H9 (cell line): ENCODE results near the gene OARD1. TPM values are rescaled to one million over a fixed set of nuclear protein-coding genes. Genes with fewer than 3 reads are reported as not detected.

Experiments used
- DNase-seq: peaks from one replicate; pipeline ENCODE4 v3.0.0-alpha.2; 2017
- H2AFZ ChIP-seq: one replicate; pipeline ENCODE4 v1.6.1; 2013; ENCODE audit warnings: mild to moderate bottlenecking, low read length, control low read depth, moderate library complexity
- H2AK5ac ChIP-seq: 2 replicates; pipeline ENCODE4 v1.6.1; 2013; ENCODE audit warnings: low read length, control low read depth, mixed read lengths; ENCODE audit not compliant: insufficient read length
- H2BK120ac ChIP-seq: one replicate; pipeline ENCODE4 v1.6.1; 2013; ENCODE audit warnings: low read depth, mild to moderate bottlenecking, low read length, control low read depth, inconsistent platforms; ENCODE audit not compliant: poor library complexity, severe bottlenecking
- H2BK12ac ChIP-seq: 2 replicates; pipeline ENCODE4 v1.6.1; 2013; ENCODE audit warnings: low read length, control low read depth, mixed read lengths, low read depth; ENCODE audit not compliant: insufficient read length
- H2BK15ac ChIP-seq: 2 replicates; pipeline ENCODE4 v1.6.1; 2013; ENCODE audit warnings: low read depth, low read length, control low read depth
- H2BK20ac ChIP-seq: one replicate; pipeline ENCODE4 v1.6.1; 2013; ENCODE audit warnings: low read depth, mild to moderate bottlenecking, low read length, control low read depth, inconsistent platforms; ENCODE audit not compliant: poor library complexity, severe bottlenecking
- H2BK5ac ChIP-seq: 2 replicates; pipeline ENCODE4 v1.6.1; 2013; ENCODE audit warnings: low read length, control low read depth, mixed read lengths; ENCODE audit not compliant: insufficient read length
- H3K14ac ChIP-seq: 2 replicates; pipeline ENCODE4 v1.6.1; 2013; ENCODE audit warnings: low read length, control low read depth; ENCODE audit not compliant: insufficient read depth
- H3K18ac ChIP-seq: 2 replicates; pipeline ENCODE4 v1.6.1; 2013; ENCODE audit warnings: low read depth, mild to moderate bottlenecking, mixed read lengths, low read length, control low read depth; ENCODE audit not compliant: insufficient read length
- H3K23ac ChIP-seq: 2 replicates; pipeline ENCODE4 v1.6.1; 2013; ENCODE audit warnings: low read length, control low read depth, mixed read lengths, low read depth; ENCODE audit not compliant: insufficient read length
- H3K23me2 ChIP-seq: 2 replicates; pipeline ENCODE4 v1.6.1; 2013; ENCODE audit warnings: low read depth, mild to moderate bottlenecking, mixed read lengths, low read length, control low read depth; ENCODE audit not compliant: insufficient read length, poor library complexity, severe bottlenecking
- H3K27ac ChIP-seq: 2 replicates; pipeline ENCODE4 v1.5.1; 2013; ENCODE audit warnings: low read length, control low read depth, mixed read lengths, low read depth; ENCODE audit not compliant: insufficient read length
- H3K27me3 ChIP-seq: 2 replicates; pipeline ENCODE4 v1.6.1; 2013; ENCODE audit warnings: low read length, control low read depth, inconsistent platforms; ENCODE audit not compliant: insufficient read depth
- H3K4ac ChIP-seq: 2 replicates; pipeline ENCODE4 v1.6.1; 2013; ENCODE audit warnings: low read depth, mild to moderate bottlenecking, control low read depth, inconsistent platforms, low read length, moderate library complexity
- H3K4me1 ChIP-seq: 2 replicates; pipeline ENCODE4 v1.6.1; 2013; ENCODE audit warnings: low read length, control low read depth, inconsistent platforms; ENCODE audit not compliant: insufficient read depth
- H3K4me2 ChIP-seq: 2 replicates; pipeline ENCODE4 v1.6.1; 2013; ENCODE audit warnings: low read length, control low read depth, mixed read lengths; ENCODE audit not compliant: insufficient read length, insufficient read depth
- H3K56ac ChIP-seq: 2 replicates; pipeline ENCODE4 v1.6.1; 2013; ENCODE audit warnings: low read depth, mild to moderate bottlenecking, mixed read lengths, low read length, control low read depth; ENCODE audit not compliant: insufficient read length
- H3K79me1 ChIP-seq: 2 replicates; pipeline ENCODE4 v1.6.1; 2013; ENCODE audit warnings: low read depth, mild to moderate bottlenecking, moderate library complexity, low read length, control low read depth, inconsistent platforms; ENCODE audit not compliant: insufficient read depth, poor library complexity, severe bottlenecking
- H3K79me2 ChIP-seq: 2 replicates; pipeline ENCODE4 v1.6.1; 2013; ENCODE audit warnings: low read length, control low read depth, inconsistent platforms; ENCODE audit not compliant: insufficient read depth
- H3K9ac ChIP-seq: 2 replicates; pipeline ENCODE4 v1.6.1; 2013; ENCODE audit warnings: low read length, control low read depth, mixed read lengths; ENCODE audit not compliant: insufficient read length; ENCODE audit errors: extremely low read depth
- H3K9me3 ChIP-seq: one replicate; pipeline ENCODE4 v1.6.1; 2013; ENCODE audit warnings: low read depth, low read length, inconsistent platforms; ENCODE audit not compliant: control insufficient read depth
- H3T11ph ChIP-seq: one replicate; pipeline ENCODE4 v1.6.1; 2013; ENCODE audit warnings: mild to moderate bottlenecking, low read length, control low read depth, inconsistent platforms
- H4K20me1 ChIP-seq: one replicate; pipeline ENCODE4 v1.6.1; 2013; ENCODE audit not compliant: control insufficient read depth, insufficient read length, insufficient read depth
- H4K5ac ChIP-seq: 2 replicates; pipeline ENCODE4 v1.6.1; 2013; ENCODE audit warnings: low read depth, mild to moderate bottlenecking, mixed read lengths, low read length, control low read depth; ENCODE audit not compliant: insufficient read length
- H4K8ac ChIP-seq: replicated peaks from 2 replicates; pipeline ENCODE4 v1.6.1; 2013; ENCODE audit warnings: low read length, control low read depth, mixed read lengths, low read depth; ENCODE audit not compliant: insufficient read length
- H4K91ac ChIP-seq: 2 replicates; pipeline ENCODE4 v1.6.1; 2013; ENCODE audit warnings: low read depth, mild to moderate bottlenecking, moderate library complexity, mixed read lengths, low read length, control low read depth; ENCODE audit not compliant: insufficient read length
- H3K27ac Mint-ChIP-seq, 3 experiments: 2 replicates in 2 of 3; 3 replicates in 1 of 3; pipeline ENCODE4 v1.8.0; 2020 to 2021; ENCODE audit warnings: mixed read lengths in 3 of 3, mild to moderate bottlenecking in 1 of 3, moderate library complexity in 1 of 3
- H3K27me3 Mint-ChIP-seq: 2 replicates; pipeline ENCODE4 v1.8.0; 2021; ENCODE audit warnings: low read depth, mild to moderate bottlenecking, moderate library complexity, mixed read lengths
- H3K36me3 Mint-ChIP-seq, 3 experiments: 2 replicates in 2 of 3; 3 replicates in 1 of 3; pipeline ENCODE4 v1.8.0; 2020 to 2021; ENCODE audit warnings: low read depth in 3 of 3, mixed read lengths in 3 of 3; ENCODE audit not compliant: insufficient read depth in 1 of 3
- H3K4me1 Mint-ChIP-seq, 2 experiments: 2 replicates each; pipeline ENCODE4 v1.8.0; 2020; ENCODE audit warnings: mixed read lengths in 2 of 2
- H3K4me3 Mint-ChIP-seq, 2 experiments: 2 replicates in 1 of 2; 3 replicates in 1 of 2; pipeline ENCODE4 v1.8.0; 2020 to 2021; ENCODE audit warnings: mild to moderate bottlenecking in 2 of 2, mixed read lengths in 2 of 2, moderate library complexity in 1 of 2
- H3K9me3 Mint-ChIP-seq, 2 experiments: 2 replicates in 1 of 2; 3 replicates in 1 of 2; pipeline ENCODE4 v1.8.0; 2020; ENCODE audit warnings: mild to moderate bottlenecking in 2 of 2, mixed read lengths in 2 of 2, moderate library complexity in 1 of 2
- CTCF ChIP-seq: fragments of 200-600 bp; sonication (generic); conservative IDR thresholded peaks from 3 replicates; pipeline ENCODE4 v1.8.0; 2021; ENCODE audit warnings: antibody characterized with exemption, mild to moderate bottlenecking
- WGBS: extraction: QIAGEN DNeasy Blood & Tissue Kit; methylation state at CpG from one replicate; pipeline ENCODE4 v1.1.7; 2013; ENCODE audit warnings: missing lambda C conversion rate, low lambda C conversion rate, mixed read lengths; ENCODE audit not compliant: insufficient read length; ENCODE audit errors: extremely low coverage; 5-methylcytosine and 5-hydroxymethylcytosine counted together
- total RNA-seq: library from RNA; stranded (reverse); gene quantifications from 2 replicates; pipeline ENCODE4 v1.2.1, GENCODE V29; 2021

Gene OARD1
- total RNA-seq, 1 experiment from 2014 or later, result 36.6 TPM

GRCh38 chr6:41038205-41038604, 34.0 kb downstream of the OARD1 start:
- WGBS, result no CpG with 5 or more reads among the region's 3 CpGs
- no peaks in the 10 kb centered on the region for H3K36me3 Mint-ChIP-seq
- H3T11ph ChIP-seq, result no peak overlapping the region
- H4K20me1 ChIP-seq, result no peaks in the 10 kb centered on the region
- no peak overlapping the region for H3K27ac Mint-ChIP-seq
- no peaks in the 10 kb centered on the region for H3K27me3 ChIP-seq
- no peak overlapping the region for H2AFZ ChIP-seq
- no peaks in the 10 kb centered on the region; a peak in 1 of 5 replicates for H3K9me3 Mint-ChIP-seq
- no peak overlapping the region for H2BK15ac ChIP-seq
- no peak overlapping the region for H2BK20ac ChIP-seq
- no peak overlapping the region for H3K27ac ChIP-seq
- no peak for DNase-seq
- H4K91ac ChIP-seq, result no peak overlapping the region
- no peaks in the 10 kb centered on the region for H3K9me3 ChIP-seq
- H3K4ac ChIP-seq, result no peak overlapping the region
- peaks cover 12 to 13% of the 10 kb centered on the region in 2 experiments for H3K4me1 Mint-ChIP-seq
- no peaks in the 10 kb centered on the region for H3K79me2 ChIP-seq
- no peak overlapping the region for H4K8ac ChIP-seq
- no peak overlapping the region for H4K5ac ChIP-seq
- no peaks in the 10 kb centered on the region for H3K79me1 ChIP-seq
- H3K27me3 Mint-ChIP-seq, result no peaks in the 10 kb centered on the region; the same call in 1 of the 2 replicates
- no peak overlapping the region for H3K4me2 ChIP-seq
- H3K14ac ChIP-seq, result no peak overlapping the region
- no peak overlapping the region for H3K23ac ChIP-seq
- H3K23me2 ChIP-seq, result no peaks in the 10 kb centered on the region
- H3K4me1 ChIP-seq, result no peaks in the 10 kb centered on the region
- H3K56ac ChIP-seq, result no peak overlapping the region
- no peak overlapping the region for H2BK5ac ChIP-seq
- no peak for TF ChIP-seq CTCF
- no peak overlapping the region for H3K18ac ChIP-seq
- no peak overlapping the region for H2AK5ac ChIP-seq
- no peak overlapping the region for H3K9ac ChIP-seq
- H2BK12ac ChIP-seq, result no peak overlapping the region
- no peak overlapping the region for H2BK120ac ChIP-seq
- H3K4me3 Mint-ChIP-seq, result no peak overlapping the region; a peak in 1 of 5 replicates
